ENCODE results near the gene TFCP2L1.

DNA sequence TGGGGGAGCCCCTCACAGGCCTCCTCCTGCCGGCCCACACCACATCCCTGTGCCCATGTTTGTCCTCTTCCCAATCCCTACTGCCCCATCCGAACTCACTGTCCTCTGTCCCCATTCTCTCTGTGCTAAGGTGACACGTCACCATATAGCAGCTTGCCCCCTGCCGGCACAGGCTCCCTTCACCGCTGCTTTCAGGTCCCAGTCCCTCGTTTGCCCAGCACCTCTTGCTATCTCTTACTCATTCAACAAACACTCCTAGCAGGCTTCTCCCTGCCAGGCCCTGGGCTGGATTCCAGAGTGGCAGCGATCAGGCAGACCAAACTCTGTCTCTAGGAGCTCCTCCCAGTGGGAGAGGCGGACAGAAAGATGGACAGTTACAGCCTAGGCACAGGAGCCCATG lies 74.3 kb downstream of the TFCP2L1 start:
- TF ChIP-seq, protein P1, sequence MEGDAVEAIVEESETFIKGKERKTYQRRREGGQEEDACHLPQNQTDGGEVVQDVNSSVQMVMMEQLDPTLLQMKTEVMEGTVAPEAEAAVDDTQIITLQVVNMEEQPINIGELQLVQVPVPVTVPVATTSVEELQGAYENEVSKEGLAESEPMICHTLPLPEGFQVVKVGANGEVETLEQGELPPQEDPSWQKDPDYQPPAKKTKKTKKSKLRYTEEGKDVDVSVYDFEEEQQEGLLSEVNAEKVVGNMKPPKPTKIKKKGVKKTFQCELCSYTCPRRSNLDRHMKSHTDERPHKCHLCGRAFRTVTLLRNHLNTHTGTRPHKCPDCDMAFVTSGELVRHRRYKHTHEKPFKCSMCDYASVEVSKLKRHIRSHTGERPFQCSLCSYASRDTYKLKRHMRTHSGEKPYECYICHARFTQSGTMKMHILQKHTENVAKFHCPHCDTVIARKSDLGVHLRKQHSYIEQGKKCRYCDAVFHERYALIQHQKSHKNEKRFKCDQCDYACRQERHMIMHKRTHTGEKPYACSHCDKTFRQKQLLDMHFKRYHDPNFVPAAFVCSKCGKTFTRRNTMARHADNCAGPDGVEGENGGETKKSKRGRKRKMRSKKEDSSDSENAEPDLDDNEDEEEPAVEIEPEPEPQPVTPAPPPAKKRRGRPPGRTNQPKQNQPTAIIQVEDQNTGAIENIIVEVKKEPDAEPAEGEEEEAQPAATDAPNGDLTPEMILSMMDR (IDR thresholded peaks at IDR 0.05; ENCODE audit: insufficient read depth, low read length, poor library complexity, severe bottlenecking) = no peak
- TF ChIP-seq EZH2phosphoT487 (conservative IDR thresholded peaks at IDR 0.05; ENCODE audit: low read length) = no peak
